GM13976 (cell line): Measurements from ENCODE around the gene PAFAH2.

Experiments used
- DNase-seq: peaks from one replicate; pipeline ENCODE4 v3.0.0; 2012; ENCODE audit warnings: low spot score
- CTCF ChIP-seq: IDR thresholded peaks from 2 replicates; pipeline ENCODE4 v1.5.1; 2012; ENCODE audit warnings: borderline replicate concordance, mild to moderate bottlenecking; ENCODE audit not compliant: insufficient read depth; ENCODE audit errors: extremely low read depth, missing control alignments, control extremely low read depth
- in situ Hi-C: fragments of 300-500 bp; cut with MboI; formaldehyde crosslinking; loops from one replicate; pipeline ENCODE4 v1.12.0; 2022; ENCODE audit warnings: low sequenced_read_pairs, mixed read lengths, inconsistent platforms; ENCODE audit not compliant: unreplicated experiment

The PAFAH2 gene

GRCh38 chr1:26025517-26025916 lies 27.7 kb upstream of the PAFAH2 start:
- DNase-seq: no peak
- in situ Hi-C loops: no loop called here
- no peak for TF ChIP-seq CTCF

- in situ Hi-C loops: no loop called here
- no peak for TF ChIP-seq CTCF
- no peak for DNase-seq
Observed at GRCh38 chr1:26025060-26025459, 27.2 kb upstream of the PAFAH2 start.

- in situ Hi-C loops: no loop called here
- no peak for DNase-seq
- no peak for TF ChIP-seq CTCF
Observed at GRCh38 chr1:26023826-26024225, 26.0 kb upstream of the PAFAH2 start.

- DNase-seq: no peak
- in situ Hi-C loops: no loop called here
- no peak for TF ChIP-seq CTCF
Observed at GRCh38 chr1:26023009-26023408, 25.1 kb upstream of the PAFAH2 start.

- no peak for DNase-seq
- in situ Hi-C loops: no loop called here
- TF ChIP-seq CTCF: no peak
Observed at GRCh38 chr1:26022404-26022779, 24.5 kb upstream of the PAFAH2 start.

GRCh38 chr1:26021647-26022403 lies 24.0 kb upstream of the PAFAH2 start, which contains the start of gene EXTL1:
Gene EXTL1, plus strand, starts transcription at chr1:26021775. Its CDS starts 872 bp downstream, at chr1:26022647.
- no peak for TF ChIP-seq CTCF
- in situ Hi-C loops: no loop called here
- no peak for DNase-seq
